Measurements from ENCODE around the gene TWSG1. TPM values are rescaled to one million over a fixed set of nuclear protein-coding genes. Genes with fewer than 3 reads are reported as not detected.

Gene TWSG1
- total and polyA plus RNA-seq, 10 donors: 6.2 to 28.5 (median 17.3) TPM

GRCh38 chr18:9340472-9340871 is 5.9 kb downstream of the TWSG1 start:
- peaks cover 0 to 9% (median 7%) of the 10 kb centered on the region in 8 donors for H3K9me3 ChIP-seq
- 87 to 92% (median 89%) methylated on average over 6 of the region's 6 CpGs for WGBS, 5 donors
- peaks cover 0 to 35% (median 2%) of the 10 kb centered on the region in 6 donors for H3K36me3 ChIP-seq
- H3K27ac ChIP-seq: no peak overlapping the region
- no peak overlapping the region for H3K4me3 ChIP-seq
- peaks cover 0 to 23% (median 8%) of the 10 kb centered on the region in 6 donors for H3K4me1 ChIP-seq
- no peaks in the 10 kb centered on the region for H3K27me3 ChIP-seq (replicated peaks in 1 of 7)
- intact Hi-C loops (cut with DNase I; ENCODE audit: low total_unique reads): no loop called here
- no peak for DNase-seq
- TF ChIP-seq CTCF (IDR thresholded peaks at IDR 0.05 in 8 of 11, conservative IDR thresholded peaks at IDR 0.05 in 3 of 11): no peak
- no peak for TF ChIP-seq POLR2AphosphoS5 (IDR thresholded peaks at IDR 0.05)
- no peak for TF ChIP-seq POLR2A (IDR thresholded peaks at IDR 0.05)

GRCh38 chr18:9343577-9343976 is 9.0 kb downstream of the TWSG1 start:
- Histone ChIP-seq H3K9me3 (peaks cover 0 to 9% (median 7%) of the 10 kb centered on the region in 8 donors), H3K27ac (no peak overlapping the region), H3K36me3 (peaks cover 0 to 28% (median 2%) of the 10 kb centered on the region in 6 donors), H3K4me3 (no peak overlapping the region), H3K4me1 (peaks cover 0 to 4% (median 0%) of the 10 kb centered on the region in 6 donors), H3K27me3 (replicated peaks in 1 of 7) (no peaks in the 10 kb centered on the region)
- TF ChIP-seq CTCF (IDR thresholded peaks at IDR 0.05 in 8 of 11, conservative IDR thresholded peaks at IDR 0.05 in 3 of 11) (no peak), POLR2A (IDR thresholded peaks at IDR 0.05) (no peak), POLR2AphosphoS5 (IDR thresholded peaks at IDR 0.05) (no peak)
- no peak for DNase-seq
- intact Hi-C loops (cut with DNase I; ENCODE audit: low total_unique reads): no loop called here

GRCh38 chr18:9346775-9347174 is 12.2 kb downstream of the TWSG1 start:
- Histone ChIP-seq H3K27ac (no peak overlapping the region), H3K36me3 (peaks cover 0 to 9% (median 2%) of the 10 kb centered on the region in 6 donors), H3K4me1 (peaks cover 0 to 4% (median 0%) of the 10 kb centered on the region in 6 donors), H3K9me3 (peaks cover 0 to 9% (median 7%) of the 10 kb centered on the region in 8 donors), H3K4me3 (no peak overlapping the region), H3K27me3 (replicated peaks in 1 of 7) (no peaks in the 10 kb centered on the region)
- intact Hi-C loops (cut with DNase I; ENCODE audit: low total_unique reads): no loop called here
- DNase-seq: no peak
- no peak for TF ChIP-seq POLR2AphosphoS5 (IDR thresholded peaks at IDR 0.05)
- no peak for TF ChIP-seq POLR2A (IDR thresholded peaks at IDR 0.05)
- no peak for TF ChIP-seq CTCF (IDR thresholded peaks at IDR 0.05 in 8 of 11, conservative IDR thresholded peaks at IDR 0.05 in 3 of 11)
- 95 to 100% (median 99%) methylated on average over 2 of the region's 2 CpGs for whole genome bisulfite sequencing, 5 donors

GRCh38 chr18:9348079-9348671 is 13.6 kb downstream of the TWSG1 start:
- H3K36me3 ChIP-seq: peaks cover 0 to 9% (median 2%) of the 10 kb centered on the region in 6 donors
- DNase-seq: no peak
- H3K27ac ChIP-seq: peak overlapping the region in 1 of 8 donors; percentile 6
- H3K27me3 ChIP-seq (replicated peaks in 1 of 7): no peaks in the 10 kb centered on the region
- intact Hi-C loops (cut with DNase I; ENCODE audit: low total_unique reads): no loop called here
- no peak overlapping the region for H3K4me3 ChIP-seq
- peaks cover 0 to 9% (median 7%) of the 10 kb centered on the region in 8 donors for H3K9me3 ChIP-seq
- H3K4me1 ChIP-seq: peaks cover 0 to 4% (median 0%) of the 10 kb centered on the region in 6 donors
- WGBS, 5 donors: 45 to 64% (median 59%) methylated on average over 3 of the region's 3 CpGs
- TF ChIP-seq POLR2AphosphoS5 (IDR thresholded peaks at IDR 0.05): no peak
- no peak for TF ChIP-seq CTCF (IDR thresholded peaks at IDR 0.05 in 8 of 11, conservative IDR thresholded peaks at IDR 0.05 in 3 of 11)
- no peak for TF ChIP-seq POLR2A (IDR thresholded peaks at IDR 0.05)
